ENCODE data around the gene URB2.
"Not testable (repeated sequence)": the region's sequence is repeated elsewhere in the genome, so short reads cannot be mapped to it uniquely, and the experiment has no call there.

Gene URB2

GRCh38 chr1:229582715-229583114 is 43.3 kb upstream of the URB2 start:
- no peak for DNase-seq (ENCODE audit: low read depth, low spot score)
- no peak for TF ChIP-seq CTCF (IDR thresholded peaks at IDR 0.05; ENCODE audit: low read depth, low read length)
- in situ Hi-C loops (cut with HindIII; ENCODE audit: low sequenced_read_pairs), result no loop called here

GRCh38 chr1:229585338-229585737 is 40.7 kb upstream of the URB2 start:
- no peak overlapping the region for H3K4me3 ChIP-seq (ENCODE audit: low read depth, low read length)
- in situ Hi-C loops (cut with HindIII; ENCODE audit: low sequenced_read_pairs), result no loop called here
- TF ChIP-seq CTCF (IDR thresholded peaks at IDR 0.05; ENCODE audit: low read depth, low read length), result no peak
- no peak for DNase-seq (ENCODE audit: low read depth, low spot score)

More at GRCh38 chr1:229582715-229583114, 43.3 kb upstream of the URB2 start:
- no peak overlapping the region for H3K4me3 ChIP-seq (ENCODE audit: low read depth, low read length)

GRCh38 chr1:229590119-229590518 is 35.9 kb upstream of the URB2 start:
- in situ Hi-C loops (cut with HindIII; ENCODE audit: low sequenced_read_pairs), result no loop called here

GRCh38 chr1:229593800-229594199 is 32.2 kb upstream of the URB2 start:
- in situ Hi-C loops (cut with HindIII; ENCODE audit: low sequenced_read_pairs), result no loop called here
- no peak overlapping the region for H3K4me3 ChIP-seq (ENCODE audit: low read depth, low read length)
- TF ChIP-seq CTCF (IDR thresholded peaks at IDR 0.05; ENCODE audit: low read depth, low read length), result no peak
- no peak for DNase-seq (ENCODE audit: low read depth, low spot score)

More at GRCh38 chr1:229590119-229590518, 35.9 kb upstream of the URB2 start:
- H3K4me3 ChIP-seq (ENCODE audit: low read depth, low read length), result no peak overlapping the region
- no peak for TF ChIP-seq CTCF (IDR thresholded peaks at IDR 0.05; ENCODE audit: low read depth, low read length)
- no peak for DNase-seq (ENCODE audit: low read depth, low spot score)

- H3K4me3 ChIP-seq (ENCODE audit: low read depth, low read length), result no peak overlapping the region
- in situ Hi-C loops (cut with HindIII; ENCODE audit: low sequenced_read_pairs), result no loop called here
- TF ChIP-seq CTCF (IDR thresholded peaks at IDR 0.05; ENCODE audit: low read depth, low read length), result no peak
- no peak for DNase-seq (ENCODE audit: low read depth, low spot score)
Measured at GRCh38 chr1:229594227-229595008, 31.6 kb upstream of the URB2 start.

GRCh38 chr1:229595876-229596275 is 30.2 kb upstream of the URB2 start:
- H3K4me3 ChIP-seq (ENCODE audit: low read depth, low read length); in situ Hi-C loops (cut with HindIII; ENCODE audit: low sequenced_read_pairs); DNase-seq (ENCODE audit: low read depth, low spot score): not testable (repeated sequence)

GRCh38 chr1:229596925-229597699 is 28.9 kb upstream of the URB2 start:
- peak; percentile 75 for DNase-seq (ENCODE audit: low read depth, low spot score)
- no peak overlapping the region for H3K4me3 ChIP-seq (ENCODE audit: low read depth, low read length)
- TF ChIP-seq CTCF (IDR thresholded peaks at IDR 0.05; ENCODE audit: low read depth, low read length), result no peak
- in situ Hi-C loops (cut with HindIII; ENCODE audit: low sequenced_read_pairs), result no loop called here
